Measurements from ENCODE around the gene UNC5B.

GRCh38 chr10:71271662-71272055 lies 59.3 kb downstream of the UNC5B start:
- TF ChIP-seq POLR2A (IDR thresholded peaks at IDR 0.05; ENCODE audit: low read depth, low read length) (no peak), POLR2AphosphoS5 (IDR thresholded peaks at IDR 0.05; ENCODE audit: low read depth, low read length) (no peak)
